Measurements from ENCODE around the gene MORN5. TPM values are rescaled to one million over a fixed set of nuclear protein-coding genes. Genes with fewer than 3 reads are reported as not detected.

Gene MORN5
- total and polyA plus RNA-seq, 2 donors (not counting 1 experiment from before 2014, with no cell fraction given), result not detected

- H3K27ac Mint-ChIP-seq, result no peak overlapping the region
- no peaks in the 10 kb centered on the region for H3K4me1 Mint-ChIP-seq
- no peak for ATAC-seq (ENCODE audit: low read depth)
- peaks cover 12% of the 10 kb centered on the region for H3K27me3 Mint-ChIP-seq
- intact Hi-C loops (cut with micrococcal nuclease), result no loop called here
- no peak for TF ChIP-seq EZH2 (IDR thresholded peaks at IDR 0.05; ENCODE audit: borderline replicate concordance, insufficient read depth, low read depth, low read length, poor library complexity, severe bottlenecking)
- TF ChIP-seq, protein P1, sequence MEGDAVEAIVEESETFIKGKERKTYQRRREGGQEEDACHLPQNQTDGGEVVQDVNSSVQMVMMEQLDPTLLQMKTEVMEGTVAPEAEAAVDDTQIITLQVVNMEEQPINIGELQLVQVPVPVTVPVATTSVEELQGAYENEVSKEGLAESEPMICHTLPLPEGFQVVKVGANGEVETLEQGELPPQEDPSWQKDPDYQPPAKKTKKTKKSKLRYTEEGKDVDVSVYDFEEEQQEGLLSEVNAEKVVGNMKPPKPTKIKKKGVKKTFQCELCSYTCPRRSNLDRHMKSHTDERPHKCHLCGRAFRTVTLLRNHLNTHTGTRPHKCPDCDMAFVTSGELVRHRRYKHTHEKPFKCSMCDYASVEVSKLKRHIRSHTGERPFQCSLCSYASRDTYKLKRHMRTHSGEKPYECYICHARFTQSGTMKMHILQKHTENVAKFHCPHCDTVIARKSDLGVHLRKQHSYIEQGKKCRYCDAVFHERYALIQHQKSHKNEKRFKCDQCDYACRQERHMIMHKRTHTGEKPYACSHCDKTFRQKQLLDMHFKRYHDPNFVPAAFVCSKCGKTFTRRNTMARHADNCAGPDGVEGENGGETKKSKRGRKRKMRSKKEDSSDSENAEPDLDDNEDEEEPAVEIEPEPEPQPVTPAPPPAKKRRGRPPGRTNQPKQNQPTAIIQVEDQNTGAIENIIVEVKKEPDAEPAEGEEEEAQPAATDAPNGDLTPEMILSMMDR (IDR thresholded peaks at IDR 0.05), result no peak
- H3K36me3 ChIP-seq (replicated peaks in 1 of 2; ENCODE audit: control extremely low read depth in 1 of 2, control insufficient read depth in 1 of 2, extremely low read depth in 1 of 2, insufficient read depth in 2 of 2, low read length in 1 of 2), result no peaks in the 10 kb centered on the region
- no peaks in the 10 kb centered on the region for H3K4me1 ChIP-seq (ENCODE audit: control insufficient read depth in 2 of 2, insufficient read depth in 2 of 2, low read length in 2 of 2)
- H4K20me1 ChIP-seq (ENCODE audit: control insufficient read depth, insufficient read depth, low read length, poor library complexity, severe bottlenecking), result no peaks in the 10 kb centered on the region
- H3K27me3 ChIP-seq (replicated peaks in 1 of 4; ENCODE audit: control extremely low read depth in 1 of 4, control insufficient read depth in 3 of 4, insufficient read depth in 4 of 4, low read length in 3 of 4), result peaks cover 0 to 8% (median 0%) of the 10 kb centered on the region in 4 experiments
- no peaks in the 10 kb centered on the region for H3K79me2 ChIP-seq (ENCODE audit: control insufficient read depth, insufficient read depth, low read length)
- DNase-seq, result no peak
- no peak overlapping the region for H3K4me3 Mint-ChIP-seq
- WGBS (ENCODE audit: insufficient coverage), result 89% methylated on average over 4 of the region's 4 CpGs
- CTCF ChIA-PET, result no interaction called here
- H3K27ac ChIP-seq (ENCODE audit: low read length in 2 of 2), result no peak overlapping the region
- H3K9me3 ChIP-seq (ENCODE audit: control extremely low read depth in 1 of 3, control insufficient read depth in 2 of 3, insufficient read depth in 1 of 3, low read length in 2 of 3), result no peaks in the 10 kb centered on the region
- no peak overlapping the region for H3K4me2 ChIP-seq (replicated peaks; ENCODE audit: low read depth, low read length, poor library complexity, severe bottlenecking)
- POLR2A ChIA-PET, result interaction anchor here (0.6 kb wide), 1 partner anchor 829 kb away, joined by 3 read pairs; no protein-coding TSS in a partner anchor
- no peak overlapping the region for H3K9ac ChIP-seq (ENCODE audit: low read length)
- no peak overlapping the region for H3K4me3 ChIP-seq (ENCODE audit: control extremely low read depth in 1 of 5, extremely low read depth in 1 of 5, insufficient read depth in 1 of 5, low read depth in 2 of 5, low read length in 4 of 5)
- H2AFZ ChIP-seq (ENCODE audit: insufficient read depth, low read depth, low read length, poor library complexity, severe bottlenecking), result no peak overlapping the region
- H3K9me3 Mint-ChIP-seq (ENCODE audit: insufficient read depth), result no peaks in the 10 kb centered on the region
Observed at GRCh38 chr9:122197882-122198281, 38.2 kb downstream of the MORN5 start.

- Histone ChIP-seq H3K27ac (ENCODE audit: low read length in 2 of 2) (no peak overlapping the region), H3K4me3 (ENCODE audit: control extremely low read depth in 1 of 5, extremely low read depth in 1 of 5, insufficient read depth in 1 of 5, low read depth in 2 of 5, low read length in 4 of 5) (no peak overlapping the region), H4K20me1 (ENCODE audit: control insufficient read depth, insufficient read depth, low read length, poor library complexity, severe bottlenecking) (no peaks in the 10 kb centered on the region), H2AFZ (ENCODE audit: insufficient read depth, low read depth, low read length, poor library complexity, severe bottlenecking) (no peak overlapping the region), H3K27me3 (replicated peaks in 1 of 4; ENCODE audit: control extremely low read depth in 1 of 4, control insufficient read depth in 3 of 4, insufficient read depth in 4 of 4, low read length in 3 of 4) (peaks cover 0 to 8% (median 0%) of the 10 kb centered on the region in 4 experiments), H3K36me3 (replicated peaks in 1 of 2; ENCODE audit: control extremely low read depth in 1 of 2, control insufficient read depth in 1 of 2, extremely low read depth in 1 of 2, insufficient read depth in 2 of 2, low read length in 1 of 2) (no peaks in the 10 kb centered on the region), H3K4me2 (replicated peaks; ENCODE audit: low read depth, low read length, poor library complexity, severe bottlenecking) (no peak overlapping the region), H3K9ac (ENCODE audit: low read length) (no peak overlapping the region), H3K9me3 (ENCODE audit: control extremely low read depth in 1 of 3, control insufficient read depth in 2 of 3, insufficient read depth in 1 of 3, low read length in 2 of 3) (no peaks in the 10 kb centered on the region), H3K79me2 (ENCODE audit: control insufficient read depth, insufficient read depth, low read length) (no peaks in the 10 kb centered on the region), H3K4me1 (ENCODE audit: control insufficient read depth in 2 of 2, insufficient read depth in 2 of 2, low read length in 2 of 2) (no peaks in the 10 kb centered on the region)
- TF ChIP-seq, protein P1 (IDR thresholded peaks at IDR 0.05), result no peak
- no peak for TF ChIP-seq EZH2 (IDR thresholded peaks at IDR 0.05; ENCODE audit: borderline replicate concordance, insufficient read depth, low read depth, low read length, poor library complexity, severe bottlenecking)
- H3K27me3 Mint-ChIP-seq, result peaks cover 17% of the 10 kb centered on the region
- ATAC-seq (ENCODE audit: low read depth) (no peak), DNase-seq (no peak)
- no peaks in the 10 kb centered on the region for H3K4me1 Mint-ChIP-seq
- CTCF ChIA-PET, result no interaction called here
- POLR2A ChIA-PET, result no interaction called here
- H3K4me3 Mint-ChIP-seq, result no peak overlapping the region
- no peaks in the 10 kb centered on the region for H3K9me3 Mint-ChIP-seq (ENCODE audit: insufficient read depth)
- H3K27ac Mint-ChIP-seq, result no peak overlapping the region
- intact Hi-C loops (cut with micrococcal nuclease), result no loop called here
- WGBS (ENCODE audit: insufficient coverage), result 79% methylated on average over 2 of the region's 7 CpGs
Observed at GRCh38 chr9:122200960-122201595, 41.4 kb downstream of the MORN5 start.
